Subcutaneous abdominal adipose tissue (tissue), 5 donors: ENCODE measurements around the gene CCDC187.

Experiments used
- H3K27ac ChIP-seq: one replicate; pipeline ENCODE4 v1.7.0; 2013; ENCODE audit warnings: low read depth, mild to moderate bottlenecking, inconsistent platforms, low read length, moderate library complexity
- H3K27me3 ChIP-seq, 5 donors: one replicate each; pipeline ENCODE4 v1.7.0; 2013; ENCODE audit warnings: low read length in 5 of 5, inconsistent platforms in 1 of 5; ENCODE audit not compliant: control insufficient read depth in 5 of 5, insufficient read depth in 4 of 5
- H3K36me3 ChIP-seq, 5 donors: one replicate each; pipeline ENCODE4 v1.7.0; 2013; ENCODE audit warnings: low read length in 5 of 5; ENCODE audit not compliant: control insufficient read depth in 5 of 5, insufficient read depth in 5 of 5
- H3K4me1 ChIP-seq, 5 donors: one replicate each; pipeline ENCODE4 v1.7.0; 2013; ENCODE audit warnings: low read length in 5 of 5, mild to moderate bottlenecking in 3 of 5, moderate library complexity in 1 of 5; ENCODE audit not compliant: control insufficient read depth in 5 of 5, insufficient read depth in 5 of 5
- H3K4me3 ChIP-seq, 5 donors: one replicate each; pipeline ENCODE4 v1.7.0; 2013; ENCODE audit warnings: low read length in 5 of 5, low read depth in 1 of 5
- H3K9ac ChIP-seq, 5 donors: one replicate each; pipeline ENCODE4 v1.7.0; 2013; ENCODE audit warnings: low read length in 5 of 5, mild to moderate bottlenecking in 4 of 5, moderate library complexity in 3 of 5
- H3K9me3 ChIP-seq, 5 donors: one replicate each; pipeline ENCODE4 v1.7.0; 2013; ENCODE audit warnings: low read length in 5 of 5; ENCODE audit not compliant: control insufficient read depth in 5 of 5
- donor health status: healthy.
- donor health status: healthy.
- donor health status: healthy.
- donor health status: healthy.
- donor health status: healthy.

The CCDC187 gene

DNA sequence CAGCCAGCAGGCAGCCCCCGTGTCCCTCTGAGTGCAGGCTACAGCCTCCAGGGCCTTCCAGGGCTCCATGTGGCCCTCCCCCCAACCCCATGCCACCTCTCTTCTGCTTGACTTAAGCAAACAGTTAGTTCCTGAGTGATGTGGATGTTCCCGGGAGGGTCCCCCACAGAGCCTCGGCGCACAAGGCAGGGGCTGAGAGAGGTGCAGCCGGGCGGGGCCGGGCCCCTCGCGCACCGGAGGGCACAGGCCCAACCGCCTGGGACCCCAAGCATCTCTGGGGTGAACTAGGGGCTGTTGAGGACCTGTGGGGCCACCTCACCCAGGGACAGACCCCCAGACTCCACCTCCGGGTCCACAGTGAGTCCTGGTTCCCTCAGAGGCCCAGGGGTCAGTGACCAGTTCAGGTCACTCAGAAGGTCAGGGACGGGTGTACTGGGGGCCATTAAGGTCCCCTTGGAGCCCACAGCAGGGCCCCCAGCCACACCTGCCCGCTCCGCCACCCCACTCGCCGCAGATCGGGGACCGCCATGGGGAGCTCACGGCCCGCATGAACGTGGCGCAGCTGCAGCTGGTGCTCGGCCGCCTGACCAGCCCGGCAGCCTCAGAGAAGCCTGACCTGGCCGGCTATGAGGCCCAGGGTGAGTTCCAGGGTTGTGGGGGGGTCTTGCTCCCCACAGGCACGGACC is 36.6 kb upstream of the CCDC187 start:
- H3K36me3 ChIP-seq: peaks cover 0 to 22% (median 9%) of the 10 kb centered on the region in 5 donors
- H3K9me3 ChIP-seq: no peaks in the 10 kb centered on the region
- H3K9ac ChIP-seq: no peak overlapping the region

DNA sequence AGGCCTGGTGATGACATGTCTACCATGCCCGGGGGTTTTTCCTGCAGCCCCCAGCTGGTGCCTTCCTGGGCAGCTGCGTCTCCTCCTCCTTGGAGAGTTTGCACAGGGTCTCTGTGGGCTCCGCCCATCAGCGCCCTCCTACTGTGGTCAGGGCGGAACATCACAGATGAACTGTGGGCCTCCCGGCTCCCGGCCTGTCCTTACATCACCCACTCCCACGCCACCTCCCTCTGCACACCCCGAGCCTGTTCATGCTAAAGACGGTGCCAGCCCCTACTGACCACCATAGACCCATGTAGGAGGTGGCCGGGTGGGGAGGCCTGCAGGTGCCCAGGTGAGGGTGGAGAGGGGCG is 36.0 kb upstream of the CCDC187 start:
- H3K27me3 ChIP-seq: peaks cover 0 to 3% (median 0%) of the 10 kb centered on the region in 5 donors
- H3K4me3 ChIP-seq: no peak overlapping the region
- H3K36me3 ChIP-seq: peaks cover 0 to 22% (median 9%) of the 10 kb centered on the region in 5 donors
- no peaks in the 10 kb centered on the region for H3K9me3 ChIP-seq
- H3K9ac ChIP-seq: no peak overlapping the region
- H3K27ac ChIP-seq: no peak overlapping the region
- peaks cover 0 to 19% (median 16%) of the 10 kb centered on the region in 5 donors for H3K4me1 ChIP-seq

More for the DNA sequence above, 36.6 kb upstream of the CCDC187 start:
- peaks cover 0 to 25% (median 22%) of the 10 kb centered on the region in 5 donors for H3K4me1 ChIP-seq
- no peak overlapping the region for H3K27ac ChIP-seq
- peaks cover 0 to 3% (median 0%) of the 10 kb centered on the region in 5 donors for H3K27me3 ChIP-seq
- no peak overlapping the region for H3K4me3 ChIP-seq

DNA sequence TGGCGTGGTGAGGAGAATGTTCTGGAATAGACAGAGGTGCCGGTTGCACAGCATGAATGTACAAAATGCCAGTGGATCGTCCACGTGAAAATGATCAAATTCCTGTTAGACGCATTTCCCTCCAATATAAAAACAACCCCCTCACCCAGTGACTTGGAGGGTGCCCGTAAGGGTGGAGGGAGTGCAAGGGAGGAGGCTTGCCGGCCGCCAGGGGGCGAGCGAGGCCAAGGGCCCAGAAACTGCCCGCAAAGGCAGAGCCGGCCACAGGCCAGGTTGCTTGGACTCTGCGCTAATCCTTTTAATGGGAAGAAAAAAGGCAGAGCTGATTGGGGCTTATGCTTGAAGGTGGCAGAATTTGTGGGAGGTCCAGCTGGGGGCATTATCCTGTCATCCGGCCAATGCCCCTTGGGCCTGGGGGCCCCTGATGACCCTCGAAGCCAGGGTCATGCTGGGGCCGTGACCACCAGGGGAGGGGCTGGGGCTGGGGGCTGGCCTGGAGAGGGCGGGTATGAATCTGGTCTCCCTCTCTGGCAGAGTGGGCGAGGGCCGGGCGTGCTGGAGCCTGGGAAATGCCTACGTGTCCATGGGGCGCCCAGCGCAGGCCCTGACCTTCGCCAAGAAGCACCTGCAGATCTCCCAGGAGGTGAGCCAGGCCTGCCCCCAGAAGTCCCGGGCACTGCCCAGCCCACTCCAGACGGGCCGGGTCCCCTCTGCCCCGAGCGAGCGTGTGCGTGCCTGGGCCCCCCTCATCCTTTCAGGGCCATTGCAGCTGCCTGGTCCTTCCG is 35.5 kb upstream of the CCDC187 start:
- no peak overlapping the region for H3K27ac ChIP-seq
- peaks cover 0 to 15% (median 12%) of the 10 kb centered on the region in 5 donors for H3K4me1 ChIP-seq
- H3K9me3 ChIP-seq: no peaks in the 10 kb centered on the region
- no peak overlapping the region for H3K4me3 ChIP-seq
- H3K9ac ChIP-seq: no peak overlapping the region
- H3K27me3 ChIP-seq: peaks cover 0 to 3% (median 0%) of the 10 kb centered on the region in 5 donors
- peaks cover 0 to 25% (median 9%) of the 10 kb centered on the region in 5 donors for H3K36me3 ChIP-seq

DNA sequence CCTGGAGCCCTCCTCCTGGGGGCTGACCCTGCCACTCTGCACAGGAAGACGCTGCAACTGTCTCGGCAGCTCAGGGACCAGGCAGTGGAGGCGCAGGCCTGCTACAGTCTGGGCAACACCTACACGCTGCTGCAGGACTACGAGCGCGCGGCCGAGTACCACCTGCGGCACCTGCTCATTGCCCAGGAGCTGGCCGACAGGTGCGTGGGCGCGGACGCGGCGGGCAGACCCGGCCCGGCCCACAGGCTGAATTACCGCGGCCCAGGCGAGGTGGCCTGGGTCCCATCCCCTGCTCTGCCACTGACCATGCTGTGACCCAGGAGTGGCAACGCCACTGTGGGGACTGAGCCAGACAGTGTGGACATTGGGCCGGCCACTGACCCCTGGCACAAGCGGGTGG is 34.6 kb upstream of the CCDC187 start:
- no peak overlapping the region for H3K9ac ChIP-seq
- H3K27me3 ChIP-seq: peaks cover 0 to 3% (median 0%) of the 10 kb centered on the region in 5 donors
- H3K9me3 ChIP-seq: no peaks in the 10 kb centered on the region
- H3K4me3 ChIP-seq: no peak overlapping the region
- H3K4me1 ChIP-seq: peaks cover 0 to 15% (median 12%) of the 10 kb centered on the region in 5 donors
- H3K36me3 ChIP-seq: peaks cover 0 to 25% (median 9%) of the 10 kb centered on the region in 5 donors
- no peak overlapping the region for H3K27ac ChIP-seq

DNA sequence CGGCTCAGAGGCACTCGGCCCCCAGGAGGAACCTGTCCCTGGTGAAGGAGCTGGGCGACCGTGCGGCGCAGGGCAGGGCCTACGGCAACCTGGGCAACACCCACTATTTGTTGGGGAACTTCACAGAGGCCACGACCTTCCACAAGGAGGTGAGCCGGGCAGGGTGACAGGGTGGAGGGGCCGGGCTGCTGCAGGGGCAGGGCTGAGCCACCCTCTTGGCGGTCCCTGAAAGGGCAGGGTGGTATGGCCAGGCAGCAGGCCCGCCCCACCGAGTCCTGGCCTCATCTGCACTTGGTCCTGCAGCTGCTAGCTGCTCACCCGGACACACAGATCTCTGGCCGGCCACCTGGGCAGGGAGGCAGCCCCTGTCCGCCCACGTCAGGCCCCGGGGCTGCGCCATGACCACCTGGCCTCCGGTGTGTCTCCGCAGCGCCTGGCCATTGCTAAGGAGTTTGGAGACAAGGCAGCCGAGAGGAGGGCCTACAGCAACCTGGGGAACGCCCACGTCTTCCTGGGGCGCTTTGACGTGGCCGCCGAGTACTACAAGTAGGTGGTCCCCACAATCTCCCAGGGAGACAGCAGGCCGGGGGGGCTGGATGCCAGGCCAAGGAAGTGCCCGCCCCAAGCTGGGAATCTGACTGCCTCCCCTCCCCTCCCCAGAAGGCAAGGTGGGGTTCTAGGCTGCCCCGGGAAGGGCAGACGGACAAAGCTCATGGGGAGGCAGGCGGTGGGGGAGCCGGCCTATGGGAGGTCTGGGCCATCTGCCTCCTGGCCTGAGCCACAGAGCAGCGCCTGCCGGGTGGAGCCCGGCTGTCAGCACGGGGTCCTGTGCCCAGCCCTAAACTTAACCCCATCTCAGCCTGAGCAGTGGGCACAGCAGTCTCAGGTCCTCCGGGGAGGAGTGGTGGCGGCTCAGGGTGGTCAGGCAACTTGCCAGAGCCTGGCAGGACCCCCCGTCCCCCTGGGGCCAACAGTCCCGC is 33.8 kb upstream of the CCDC187 start:
- Histone ChIP-seq H3K27ac (no peak overlapping the region), H3K9ac (no peak overlapping the region), H3K4me1 (peaks cover 0 to 9% (median 8%) of the 10 kb centered on the region in 5 donors), H3K9me3 (no peaks in the 10 kb centered on the region), H3K4me3 (no peak overlapping the region), H3K27me3 (peaks cover 0 to 3% (median 0%) of the 10 kb centered on the region in 5 donors), H3K36me3 (peaks cover 0 to 25% (median 9%) of the 10 kb centered on the region in 5 donors)

DNA sequence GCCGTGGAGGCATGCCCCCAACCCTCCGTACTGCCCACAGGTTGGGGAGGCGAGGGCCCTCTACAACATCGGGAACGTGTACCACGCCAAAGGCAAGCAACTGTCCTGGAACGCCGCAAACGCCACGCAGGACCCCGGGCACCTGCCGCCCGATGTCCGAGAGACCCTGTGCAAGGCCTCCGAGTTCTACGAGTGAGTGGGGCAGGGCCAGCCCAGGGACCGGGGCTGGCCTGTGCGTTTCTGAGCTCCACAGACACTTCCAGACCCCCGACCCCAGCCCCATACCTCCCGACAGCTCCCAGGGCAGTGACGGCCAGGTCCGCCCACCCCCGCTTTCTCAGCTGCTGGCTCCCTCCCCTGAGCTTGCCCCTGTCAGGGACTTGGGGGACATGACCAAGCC is 33.0 kb upstream of the CCDC187 start:
- H3K27ac ChIP-seq: no peak overlapping the region
- no peaks in the 10 kb centered on the region for H3K27me3 ChIP-seq
- no peaks in the 10 kb centered on the region for H3K9me3 ChIP-seq
- H3K4me1 ChIP-seq: peaks cover 0 to 2% (median 0%) of the 10 kb centered on the region in 5 donors
- H3K4me3 ChIP-seq: no peak overlapping the region
- peaks cover 0 to 25% (median 9%) of the 10 kb centered on the region in 5 donors for H3K36me3 ChIP-seq
- H3K9ac ChIP-seq: no peak overlapping the region

DNA sequence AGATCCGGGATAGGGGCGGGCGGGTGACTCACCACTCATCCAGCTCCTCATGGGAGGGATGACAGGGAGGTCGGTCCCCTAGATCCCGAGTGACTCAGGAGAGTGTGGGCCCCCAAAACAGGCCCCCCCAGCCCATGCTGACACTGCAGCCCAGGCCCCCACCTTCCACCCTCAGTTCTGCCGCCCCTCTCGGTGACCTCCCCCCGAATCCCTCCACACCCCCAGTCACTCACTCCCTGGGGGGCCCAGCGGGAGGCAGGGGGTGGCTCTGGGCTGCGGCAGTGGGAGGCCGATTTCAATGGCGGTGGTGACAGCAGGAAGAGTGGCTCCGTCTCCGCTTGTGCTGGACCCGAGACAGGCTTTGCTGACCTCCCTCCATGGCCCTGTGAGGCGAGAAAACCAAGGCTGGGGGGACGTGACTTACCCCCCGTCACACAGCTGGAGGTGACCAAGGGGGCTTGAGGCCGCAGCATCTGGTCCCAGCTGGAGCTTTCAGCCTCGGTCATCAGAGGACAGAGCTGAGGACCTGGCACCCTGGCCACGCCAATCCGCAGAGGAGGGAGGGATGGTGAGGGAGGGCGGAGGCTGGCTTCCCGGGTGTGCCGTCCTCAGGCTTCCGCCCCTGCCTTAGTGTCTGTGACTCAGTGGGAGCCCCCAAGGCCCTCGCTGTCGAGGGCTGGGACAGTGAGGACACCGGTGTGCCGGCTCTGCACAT is 32.4 kb upstream of the CCDC187 start:
- no peaks in the 10 kb centered on the region for H3K27me3 ChIP-seq
- H3K27ac ChIP-seq: no peak overlapping the region
- H3K4me3 ChIP-seq: no peak overlapping the region

DNA sequence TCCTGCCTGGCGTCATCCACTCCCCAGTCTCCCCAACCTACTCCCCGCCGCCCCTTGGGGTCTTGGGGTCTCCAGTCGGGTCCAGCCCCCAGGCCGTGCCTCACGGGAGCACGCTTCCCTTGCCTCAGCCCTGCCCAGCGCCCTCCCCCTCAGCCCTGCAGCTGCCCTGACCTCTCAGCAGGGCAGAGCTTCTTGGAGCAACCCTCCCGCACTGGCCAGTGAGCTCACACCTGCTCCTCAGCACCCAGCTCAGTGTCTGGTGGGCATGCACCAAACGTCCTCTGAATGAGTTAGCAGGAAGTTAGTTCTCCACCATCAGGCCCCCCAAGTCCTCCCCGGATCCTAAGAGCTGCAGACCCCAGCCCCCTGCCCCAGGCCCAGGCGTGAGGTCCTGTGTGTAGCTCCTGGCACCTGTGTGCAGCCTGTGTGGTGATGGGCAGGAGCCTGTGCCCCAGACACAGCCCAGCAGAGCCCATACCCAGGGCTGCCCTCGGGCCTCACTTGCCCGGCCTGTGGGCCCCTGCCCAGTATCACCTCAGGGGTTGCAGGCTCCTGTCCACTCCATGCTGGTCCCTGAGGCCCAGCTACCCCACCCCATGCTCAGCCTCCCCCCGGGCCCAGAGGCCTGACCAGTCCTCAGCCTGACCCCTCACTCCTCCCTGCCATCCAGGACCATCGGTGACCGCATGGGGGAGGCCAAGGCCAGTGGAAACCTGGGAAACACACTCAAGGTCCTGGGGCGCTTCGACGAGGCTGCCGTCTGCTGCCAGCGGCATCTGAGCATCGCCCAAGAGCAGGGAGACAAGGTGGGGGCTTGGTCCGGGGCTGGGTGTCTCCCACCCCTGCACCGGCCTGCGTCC is 31.6 kb upstream of the CCDC187 start:
- no peaks in the 10 kb centered on the region for H3K27me3 ChIP-seq
- H3K36me3 ChIP-seq: peaks cover 0 to 25% (median 9%) of the 10 kb centered on the region in 5 donors
- no peak overlapping the region for H3K4me3 ChIP-seq
- H3K9ac ChIP-seq: no peak overlapping the region
- H3K9me3 ChIP-seq: no peaks in the 10 kb centered on the region
- peaks cover 0 to 2% (median 0%) of the 10 kb centered on the region in 5 donors for H3K4me1 ChIP-seq
- no peak overlapping the region for H3K27ac ChIP-seq

More for the DNA sequence above, 32.4 kb upstream of the CCDC187 start:
- no peak overlapping the region for H3K9ac ChIP-seq
- H3K36me3 ChIP-seq: peaks cover 0 to 25% (median 9%) of the 10 kb centered on the region in 5 donors
- H3K9me3 ChIP-seq: no peaks in the 10 kb centered on the region
- H3K4me1 ChIP-seq: peaks cover 0 to 2% (median 0%) of the 10 kb centered on the region in 5 donors
